ENCODE data around the gene DYRK1A.

Gene DYRK1A

GRCh38 chr21:37467082-37467481, 100.5 kb downstream of the DYRK1A start:
- no peak for ATAC-seq
- no peak for TF ChIP-seq ZNF70 (CRISPR knock-in tag; IDR thresholded peaks at IDR 0.05)
- TF ChIP-seq TOX (CRISPR knock-in tag; IDR thresholded peaks at IDR 0.05; ENCODE audit: borderline replicate concordance), result no peak
- TF ChIP-seq TSHZ2 (CRISPR knock-in tag; IDR thresholded peaks at IDR 0.05), result no peak
- no peak for TF ChIP-seq PPARA (CRISPR knock-in tag; IDR thresholded peaks at IDR 0.05; ENCODE audit: borderline replicate concordance)
- no peak for TF ChIP-seq ZC3H10 (CRISPR knock-in tag; IDR thresholded peaks at IDR 0.05)
- no peak for TF ChIP-seq ESRRG (CRISPR knock-in tag; IDR thresholded peaks at IDR 0.05)
- TF ChIP-seq GLIS3 (CRISPR knock-in tag; IDR thresholded peaks at IDR 0.05), result no peak
- no peak for TF ChIP-seq CREB5 (CRISPR knock-in tag; IDR thresholded peaks at IDR 0.05; ENCODE audit: low read depth)
- TF ChIP-seq SNAI2 (CRISPR knock-in tag; IDR thresholded peaks at IDR 0.05), result no peak

GRCh38 chr21:37468909-37469308, 102.3 kb downstream of the DYRK1A start:
- TF ChIP-seq ZNF565 (CRISPR knock-in tag; conservative IDR thresholded peaks at IDR 0.05; ENCODE audit: low read depth), result no peak
- TF ChIP-seq ZC3H10 (CRISPR knock-in tag; IDR thresholded peaks at IDR 0.05), result no peak
- TF ChIP-seq TCF4 (CRISPR knock-in tag; IDR thresholded peaks at IDR 0.05; ENCODE audit: borderline replicate concordance), result no peak
- no peak for TF ChIP-seq POU6F1 (CRISPR knock-in tag; IDR thresholded peaks at IDR 0.05; ENCODE audit: borderline replicate concordance, low read depth)
- no peak for TF ChIP-seq TSHZ2 (CRISPR knock-in tag; IDR thresholded peaks at IDR 0.05)
- TF ChIP-seq CSDC2 (CRISPR knock-in tag; IDR thresholded peaks at IDR 0.05), result no peak
- no peak for TF ChIP-seq ESRRG (CRISPR knock-in tag; IDR thresholded peaks at IDR 0.05)
- TF ChIP-seq SNAI2 (CRISPR knock-in tag; IDR thresholded peaks at IDR 0.05), result no peak
- TF ChIP-seq RARB (CRISPR knock-in tag; IDR thresholded peaks at IDR 0.05), result no peak
- TF ChIP-seq, protein P1, sequence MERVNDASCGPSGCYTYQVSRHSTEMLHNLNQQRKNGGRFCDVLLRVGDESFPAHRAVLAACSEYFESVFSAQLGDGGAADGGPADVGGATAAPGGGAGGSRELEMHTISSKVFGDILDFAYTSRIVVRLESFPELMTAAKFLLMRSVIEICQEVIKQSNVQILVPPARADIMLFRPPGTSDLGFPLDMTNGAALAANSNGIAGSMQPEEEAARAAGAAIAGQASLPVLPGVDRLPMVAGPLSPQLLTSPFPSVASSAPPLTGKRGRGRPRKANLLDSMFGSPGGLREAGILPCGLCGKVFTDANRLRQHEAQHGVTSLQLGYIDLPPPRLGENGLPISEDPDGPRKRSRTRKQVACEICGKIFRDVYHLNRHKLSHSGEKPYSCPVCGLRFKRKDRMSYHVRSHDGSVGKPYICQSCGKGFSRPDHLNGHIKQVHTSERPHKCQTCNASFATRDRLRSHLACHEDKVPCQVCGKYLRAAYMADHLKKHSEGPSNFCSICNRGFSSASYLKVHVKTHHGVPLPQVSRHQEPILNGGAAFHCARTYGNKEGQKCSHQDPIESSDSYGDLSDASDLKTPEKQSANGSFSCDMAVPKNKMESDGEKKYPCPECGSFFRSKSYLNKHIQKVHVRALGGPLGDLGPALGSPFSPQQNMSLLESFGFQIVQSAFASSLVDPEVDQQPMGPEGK (CRISPR knock-in tag; IDR thresholded peaks at IDR 0.05; ENCODE audit: borderline replicate concordance), result no peak
- no peak for TF ChIP-seq ZNF70 (CRISPR knock-in tag; IDR thresholded peaks at IDR 0.05)
- no peak for TF ChIP-seq CREB5 (CRISPR knock-in tag; IDR thresholded peaks at IDR 0.05; ENCODE audit: low read depth)
- no peak for TF ChIP-seq PPARA (CRISPR knock-in tag; IDR thresholded peaks at IDR 0.05; ENCODE audit: borderline replicate concordance)
- TF ChIP-seq ARNTL (CRISPR knock-in tag; IDR thresholded peaks at IDR 0.05; ENCODE audit: borderline replicate concordance, low read depth), result no peak
- no peak for TF ChIP-seq ISL1 (CRISPR knock-in tag; IDR thresholded peaks at IDR 0.05)
- no peak for TF ChIP-seq ZFP3 (CRISPR knock-in tag; IDR thresholded peaks at IDR 0.05)
- no peak for TF ChIP-seq OSR1 (CRISPR knock-in tag; IDR thresholded peaks at IDR 0.05)
- TF ChIP-seq TOX (CRISPR knock-in tag; IDR thresholded peaks at IDR 0.05; ENCODE audit: borderline replicate concordance), result no peak
- TF ChIP-seq GLIS3 (CRISPR knock-in tag; IDR thresholded peaks at IDR 0.05), result no peak
- no peak for ATAC-seq
